ENCODE results near the gene CFAP100. TPM values are rescaled to one million over a fixed set of nuclear protein-coding genes. Genes with fewer than 3 reads are reported as not detected.

Gene CFAP100
- total and polyA plus RNA-seq, 2 donors: 0.11 TPM; not detected in 1

DNA sequence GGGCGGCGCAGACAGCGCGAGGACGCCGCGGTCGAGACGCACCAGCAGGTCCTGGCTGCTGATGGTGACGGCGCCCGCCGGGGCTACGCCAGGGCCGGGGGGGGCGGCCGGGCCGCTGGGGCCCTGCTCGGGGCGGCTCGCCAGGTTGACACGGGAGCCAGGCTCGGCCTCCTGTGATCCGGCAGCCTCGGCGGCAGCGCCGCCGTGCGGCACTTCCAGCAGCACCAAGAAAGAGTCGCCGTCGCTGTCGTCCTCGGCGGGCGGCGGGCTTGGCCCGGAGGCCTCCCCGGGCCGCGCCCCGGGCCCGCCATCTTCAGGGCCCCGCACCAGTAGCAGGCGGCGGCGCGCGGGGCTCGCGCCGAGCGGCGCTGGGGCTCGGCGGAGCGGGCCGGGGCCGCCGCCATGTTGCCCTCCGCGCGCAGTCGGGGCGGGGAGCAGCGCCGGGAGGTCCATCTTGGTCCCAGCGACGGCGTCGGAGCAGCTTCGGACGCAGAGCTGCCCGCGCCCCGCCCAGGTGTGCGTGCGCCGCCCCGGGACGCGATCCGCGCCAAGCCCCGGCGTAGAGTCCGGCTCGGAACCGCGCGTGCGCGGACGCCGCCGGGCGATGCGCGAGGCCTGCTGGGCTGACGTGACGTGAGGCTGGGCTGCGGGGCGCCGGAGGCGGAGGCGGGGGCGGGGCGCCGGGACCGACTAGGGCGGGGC lies 80.9 kb downstream of the CFAP100 start, which contains the start of gene ZXDC:
Gene ZXDC (minus strand): TSS at position 479 of the 702 bp plus-strand sequence. CDS start 26 bp downstream, at position 453.
- H3K4me1 ChIP-seq (ENCODE audit: control insufficient read depth in 2 of 2, insufficient read depth in 2 of 2, low read length in 2 of 2): peaks cover 29 to 38% of the 10 kb centered on the region in 2 donors
- under 1% methylated on average over 112 of the region's 112 CpGs for WGBS

DNA sequence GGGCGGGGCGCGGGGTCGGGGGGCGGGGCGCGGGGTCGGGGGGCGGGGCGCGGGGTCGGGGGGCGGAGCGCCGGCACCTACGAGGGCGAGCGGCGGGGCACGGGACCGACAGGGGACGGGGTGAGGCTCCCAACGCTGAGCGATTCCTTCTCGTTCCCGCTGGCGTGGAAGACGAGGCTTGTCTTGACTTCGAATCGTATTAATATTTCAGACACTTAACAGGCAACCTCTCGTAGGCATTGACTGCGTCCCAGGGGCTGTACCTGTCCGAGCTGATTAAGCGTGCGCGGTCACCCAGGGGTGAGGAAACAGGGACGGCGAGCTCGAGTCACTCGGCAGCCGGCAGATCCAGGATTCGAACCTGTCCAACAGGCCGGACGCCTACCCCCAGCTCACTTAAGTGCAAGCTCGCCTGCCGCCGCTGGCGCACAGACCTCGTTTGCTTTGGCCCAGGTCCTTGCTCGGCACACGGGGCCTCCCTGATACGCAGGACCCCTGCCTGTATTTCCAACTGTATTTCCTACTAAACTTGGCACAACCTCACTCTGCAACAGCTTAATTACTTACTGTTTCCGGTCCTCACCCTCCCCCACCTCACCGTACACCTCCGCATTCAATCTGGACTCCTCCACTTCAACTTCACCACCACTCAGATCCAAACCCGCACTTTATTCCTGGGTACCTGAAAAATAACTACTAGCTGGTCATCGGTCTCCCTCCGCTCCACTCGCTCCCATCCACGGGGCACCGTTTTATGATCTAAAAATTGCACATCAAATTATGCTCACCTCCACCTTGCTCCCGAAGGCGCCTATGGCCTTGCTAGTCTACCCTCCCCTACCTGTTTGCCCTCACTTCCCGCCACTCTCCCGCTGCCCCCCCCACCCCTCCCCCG lies 81.7 kb downstream of the CFAP100 start:
- Histone ChIP-seq H3K4me1 (ENCODE audit: control insufficient read depth in 2 of 2, insufficient read depth in 2 of 2, low read length in 2 of 2) (peaks cover 29 to 38% of the 10 kb centered on the region in 2 donors), H3K27ac (ENCODE audit: low read depth in 1 of 2, low read length in 1 of 2) (peak overlapping the region; percentile 75 to 76), H3K27me3 (ENCODE audit: control insufficient read depth in 2 of 2, insufficient read depth in 1 of 2, low read length in 1 of 2) (no peaks in the 10 kb centered on the region), H3K4me3 (ENCODE audit: low read length in 2 of 2) (peak overlapping the region; percentile 68 to 92), H3K36me3 (ENCODE audit: control insufficient read depth in 2 of 2, insufficient read depth in 2 of 2, low read length in 1 of 2) (peaks cover 12 to 14% of the 10 kb centered on the region in 2 donors), H3K9me3 (ENCODE audit: control insufficient read depth in 2 of 2, insufficient read depth in 1 of 2, low read length in 1 of 2) (peaks cover 0 to 4% of the 10 kb centered on the region in 2 donors)
- 19% methylated on average over 55 of the region's 66 CpGs for WGBS
- peak in 3 of 9 donors; percentile 50 to 72 (median 54) for DNase-seq (ENCODE audit: low read depth in 6 of 9, low spot score in 9 of 9)

More for the DNA sequence above, 80.9 kb downstream of the CFAP100 start, which contains the start of gene ZXDC:
- DNase-seq (ENCODE audit: low read depth in 6 of 9, low spot score in 9 of 9): peak in 8 of 9 donors; percentile 67 to 93 (median 83)
- Histone ChIP-seq H3K27ac (ENCODE audit: low read depth in 1 of 2, low read length in 1 of 2) (peak within 1 kb of the TSS; percentile 75 to 93), H3K27me3 (ENCODE audit: control insufficient read depth in 2 of 2, insufficient read depth in 1 of 2, low read length in 1 of 2) (no peaks in the 10 kb centered on the region), H3K4me3 (ENCODE audit: low read length in 2 of 2) (peak within 1 kb of the TSS; percentile 71 to 92), H3K36me3 (ENCODE audit: control insufficient read depth in 2 of 2, insufficient read depth in 2 of 2, low read length in 1 of 2) (peaks cover 16 to 23% of the 10 kb centered on the region in 2 donors), H3K9me3 (ENCODE audit: control insufficient read depth in 2 of 2, insufficient read depth in 1 of 2, low read length in 1 of 2) (peaks cover 0 to 4% of the 10 kb centered on the region in 2 donors)

DNA sequence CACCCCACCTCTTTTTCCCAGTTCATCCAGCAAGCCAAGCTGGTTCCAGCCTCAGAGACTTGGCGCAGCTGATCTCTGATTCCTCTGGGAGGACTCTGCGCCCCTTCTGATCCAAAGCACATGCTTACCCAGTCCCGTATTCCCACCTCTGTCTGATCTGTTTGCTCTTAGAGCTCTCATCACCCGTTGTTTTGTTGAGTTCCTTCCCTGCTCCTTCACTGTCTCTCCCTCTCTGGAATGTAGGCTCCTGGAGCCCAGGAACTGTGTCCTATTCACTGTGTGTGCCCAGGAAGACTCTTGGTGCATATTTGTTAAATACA lies 82.3 kb downstream of the CFAP100 start:
- H3K27me3 ChIP-seq (ENCODE audit: control insufficient read depth in 2 of 2, insufficient read depth in 1 of 2, low read length in 1 of 2): no peaks in the 10 kb centered on the region
- peaks cover 28 to 35% of the 10 kb centered on the region in 2 donors for H3K4me1 ChIP-seq (ENCODE audit: control insufficient read depth in 2 of 2, insufficient read depth in 2 of 2, low read length in 2 of 2)
- peaks cover 0 to 4% of the 10 kb centered on the region in 2 donors for H3K9me3 ChIP-seq (ENCODE audit: control insufficient read depth in 2 of 2, insufficient read depth in 1 of 2, low read length in 1 of 2)
- H3K4me3 ChIP-seq (ENCODE audit: low read length in 2 of 2): no peak overlapping the region
- no peak overlapping the region for H3K27ac ChIP-seq (ENCODE audit: low read depth in 1 of 2, low read length in 1 of 2)
- H3K36me3 ChIP-seq (ENCODE audit: control insufficient read depth in 2 of 2, insufficient read depth in 2 of 2, low read length in 1 of 2): peaks cover 8 to 10% of the 10 kb centered on the region in 2 donors
- no peak for DNase-seq (ENCODE audit: low read depth in 6 of 9, low spot score in 9 of 9)
- 96% methylated on average over 4 of the region's 4 CpGs for WGBS

DNA sequence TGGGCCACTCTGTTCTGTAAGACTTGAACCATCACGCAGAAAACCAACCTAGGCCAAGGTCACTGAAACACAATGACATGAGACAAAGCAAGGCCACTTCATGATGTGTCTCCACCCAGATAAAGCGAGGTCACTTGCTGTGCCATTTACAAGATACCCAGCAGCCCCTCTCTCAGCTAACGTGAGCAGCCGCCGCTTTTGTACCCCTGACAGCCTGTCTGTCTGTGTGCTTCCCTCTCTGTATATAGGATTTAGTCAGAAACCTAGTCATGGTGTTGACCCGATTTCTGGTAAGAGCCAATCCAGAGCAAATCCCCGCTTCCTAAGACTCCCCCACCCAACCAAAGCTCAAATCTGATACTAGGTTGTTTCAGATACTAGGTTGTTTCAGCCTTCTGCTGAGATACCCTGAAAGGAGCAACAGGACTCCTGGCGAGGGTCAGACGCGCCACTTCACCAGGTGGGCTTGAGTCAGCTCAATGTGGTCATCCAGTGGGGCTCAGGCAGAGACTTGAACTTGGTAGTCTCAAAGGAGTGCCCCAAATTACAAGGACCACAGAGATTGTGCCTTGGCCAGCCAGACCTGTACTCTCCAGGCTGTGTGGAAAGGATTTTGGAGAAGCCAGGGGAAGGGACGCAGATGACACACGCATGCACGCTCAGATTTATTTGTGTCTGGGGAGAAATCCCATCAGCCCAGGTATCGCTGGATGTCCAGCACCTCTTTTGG lies 84.0 kb downstream of the CFAP100 start:
- no peaks in the 10 kb centered on the region for H3K36me3 ChIP-seq (ENCODE audit: control insufficient read depth in 2 of 2, insufficient read depth in 2 of 2, low read length in 1 of 2)
- no peak overlapping the region for H3K4me3 ChIP-seq (ENCODE audit: low read length in 2 of 2)
- peaks cover 11 to 18% of the 10 kb centered on the region in 2 donors for H3K4me1 ChIP-seq (ENCODE audit: control insufficient read depth in 2 of 2, insufficient read depth in 2 of 2, low read length in 2 of 2)
- peaks cover 0 to 4% of the 10 kb centered on the region in 2 donors for H3K9me3 ChIP-seq (ENCODE audit: control insufficient read depth in 2 of 2, insufficient read depth in 1 of 2, low read length in 1 of 2)
- no peaks in the 10 kb centered on the region for H3K27me3 ChIP-seq (ENCODE audit: control insufficient read depth in 2 of 2, insufficient read depth in 1 of 2, low read length in 1 of 2)
- H3K27ac ChIP-seq (ENCODE audit: low read depth in 1 of 2, low read length in 1 of 2): no peak overlapping the region
- WGBS: 98% methylated on average over 14 of the region's 14 CpGs
- DNase-seq (ENCODE audit: low read depth in 6 of 9, low spot score in 9 of 9): no peak

DNA sequence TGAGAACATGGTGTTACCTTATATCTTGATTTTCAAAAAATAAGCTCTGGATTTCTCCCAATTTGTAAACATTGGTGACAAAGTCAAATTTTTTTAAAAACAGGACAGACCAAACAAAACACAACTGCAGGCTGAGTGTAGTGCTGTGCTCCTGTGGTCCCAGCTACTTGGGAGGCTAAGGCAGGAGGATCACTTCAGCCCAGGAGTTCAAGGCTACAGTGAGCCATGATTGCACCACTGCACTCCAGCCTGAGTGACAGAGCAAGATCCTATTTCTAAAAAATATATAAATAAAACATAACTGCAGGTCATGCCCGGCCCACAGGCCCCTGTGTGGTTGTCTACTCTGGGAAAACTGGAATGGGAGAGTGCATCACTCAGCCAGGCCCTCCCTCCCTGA lies 84.9 kb downstream of the CFAP100 start:
- Histone ChIP-seq H3K4me1 (ENCODE audit: control insufficient read depth in 2 of 2, insufficient read depth in 2 of 2, low read length in 2 of 2) (peaks cover 5 to 12% of the 10 kb centered on the region in 2 donors), H3K27ac (ENCODE audit: low read depth in 1 of 2, low read length in 1 of 2) (no peak overlapping the region), H3K27me3 (ENCODE audit: control insufficient read depth in 2 of 2, insufficient read depth in 1 of 2, low read length in 1 of 2) (no peaks in the 10 kb centered on the region), H3K36me3 (ENCODE audit: control insufficient read depth in 2 of 2, insufficient read depth in 2 of 2, low read length in 1 of 2) (no peaks in the 10 kb centered on the region), H3K9me3 (ENCODE audit: control insufficient read depth in 2 of 2, insufficient read depth in 1 of 2, low read length in 1 of 2) (peaks cover 0 to 2% of the 10 kb centered on the region in 2 donors), H3K4me3 (ENCODE audit: low read length in 2 of 2) (no peak overlapping the region)
- 85% methylated on average over 1 of the region's 1 CpG for WGBS
- no peak for DNase-seq (ENCODE audit: low read depth in 6 of 9, low spot score in 9 of 9)

DNA sequence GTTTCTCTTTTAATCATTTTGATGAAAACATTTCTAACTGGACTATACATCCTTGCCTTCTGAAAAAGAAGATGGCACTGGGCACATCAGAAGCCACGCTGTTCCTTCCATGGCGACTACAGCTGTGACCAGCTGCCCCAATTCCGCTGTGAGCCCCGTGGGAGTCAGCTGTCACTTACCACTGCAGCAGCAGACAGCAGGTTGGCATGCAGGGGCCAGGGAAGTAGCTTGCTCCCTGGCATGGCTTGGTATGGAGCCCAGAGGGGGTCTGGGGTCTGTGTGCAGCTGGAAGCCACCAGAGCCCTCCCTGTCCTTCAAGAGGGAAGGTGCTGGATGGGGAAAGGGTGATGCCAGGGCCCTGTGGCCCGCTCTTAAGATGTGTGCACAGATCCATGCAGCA lies 85.5 kb downstream of the CFAP100 start:
- peaks cover 5 to 12% of the 10 kb centered on the region in 2 donors for H3K4me1 ChIP-seq (ENCODE audit: control insufficient read depth in 2 of 2, insufficient read depth in 2 of 2, low read length in 2 of 2)
- no peak overlapping the region for H3K27ac ChIP-seq (ENCODE audit: low read depth in 1 of 2, low read length in 1 of 2)
- no peaks in the 10 kb centered on the region for H3K27me3 ChIP-seq (ENCODE audit: control insufficient read depth in 2 of 2, insufficient read depth in 1 of 2, low read length in 1 of 2)
- H3K4me3 ChIP-seq (ENCODE audit: low read length in 2 of 2): no peak overlapping the region
- WGBS: 85% methylated on average over 5 of the region's 5 CpGs
- no peak for DNase-seq (ENCODE audit: low read depth in 6 of 9, low spot score in 9 of 9)
- no peaks in the 10 kb centered on the region for H3K9me3 ChIP-seq (ENCODE audit: control insufficient read depth in 2 of 2, insufficient read depth in 1 of 2, low read length in 1 of 2)
- H3K36me3 ChIP-seq (ENCODE audit: control insufficient read depth in 2 of 2, insufficient read depth in 2 of 2, low read length in 1 of 2): no peaks in the 10 kb centered on the region

DNA sequence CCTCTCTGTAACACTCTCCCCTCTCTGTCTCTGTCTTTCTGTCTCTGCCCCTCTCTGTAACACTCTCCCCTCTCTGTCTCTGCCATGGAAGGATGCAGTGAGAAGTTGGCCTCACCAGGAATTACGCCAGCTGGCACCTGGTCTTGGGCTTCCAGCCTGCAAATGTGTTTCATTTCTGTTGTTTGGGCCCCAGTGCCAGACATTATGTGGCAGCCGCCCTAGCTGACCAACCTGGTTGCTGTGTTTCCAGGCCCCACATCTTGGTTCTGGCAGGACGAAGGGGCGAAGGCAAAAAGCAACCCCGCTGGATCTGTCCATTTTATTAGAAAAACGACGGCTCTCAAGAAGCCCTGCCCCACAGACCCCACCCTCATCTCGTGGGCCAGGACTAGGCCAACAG lies 86.2 kb downstream of the CFAP100 start:
- peaks cover 5 to 12% of the 10 kb centered on the region in 2 donors for H3K4me1 ChIP-seq (ENCODE audit: control insufficient read depth in 2 of 2, insufficient read depth in 2 of 2, low read length in 2 of 2)
- H3K27ac ChIP-seq (ENCODE audit: low read depth in 1 of 2, low read length in 1 of 2): no peak overlapping the region
- no peaks in the 10 kb centered on the region for H3K27me3 ChIP-seq (ENCODE audit: control insufficient read depth in 2 of 2, insufficient read depth in 1 of 2, low read length in 1 of 2)
- DNase-seq (ENCODE audit: low read depth in 6 of 9, low spot score in 9 of 9): no peak
- 92% methylated on average over 8 of the region's 8 CpGs for WGBS
- H3K36me3 ChIP-seq (ENCODE audit: control insufficient read depth in 2 of 2, insufficient read depth in 2 of 2, low read length in 1 of 2): no peaks in the 10 kb centered on the region
- no peak overlapping the region for H3K4me3 ChIP-seq (ENCODE audit: low read length in 2 of 2)
- no peaks in the 10 kb centered on the region for H3K9me3 ChIP-seq (ENCODE audit: control insufficient read depth in 2 of 2, insufficient read depth in 1 of 2, low read length in 1 of 2)

DNA sequence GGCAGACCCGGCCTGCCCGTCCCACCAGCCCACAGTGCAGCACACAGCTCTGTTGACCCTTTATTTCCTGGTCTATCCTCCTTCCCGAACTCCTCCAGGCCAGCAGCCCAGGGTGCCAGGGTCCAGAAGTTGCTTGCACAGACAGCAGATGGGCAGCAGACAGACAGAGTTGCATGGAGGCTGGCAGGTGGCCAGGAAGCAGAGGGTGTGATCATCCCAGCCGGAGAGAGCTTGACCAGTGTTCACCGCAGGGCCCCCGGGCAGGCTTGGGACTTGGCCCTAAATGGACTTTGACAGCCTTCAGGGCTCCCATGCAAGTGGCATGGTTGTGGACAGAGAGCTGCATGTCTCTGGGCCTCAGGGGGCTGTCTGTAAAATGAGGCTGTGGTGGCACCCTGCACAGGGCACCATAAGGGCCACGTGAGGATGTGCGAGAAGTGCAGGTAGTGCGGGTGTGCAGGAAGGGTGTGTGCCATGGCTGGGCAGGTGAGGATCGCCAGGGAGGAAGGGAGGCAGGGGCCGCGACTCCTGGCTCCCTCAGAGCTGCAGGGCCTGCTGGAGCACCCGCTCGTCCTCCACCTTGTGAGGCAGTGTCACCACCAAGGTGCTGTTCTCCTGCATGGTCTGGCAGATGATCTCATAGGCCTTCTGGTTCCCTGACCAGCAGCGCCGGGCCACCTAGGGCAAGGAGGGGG lies 87.2 kb downstream of the CFAP100 start:
- no peak for DNase-seq (ENCODE audit: low read depth in 6 of 9, low spot score in 9 of 9)
- peaks cover 0 to 10% of the 10 kb centered on the region in 2 donors for H3K4me1 ChIP-seq (ENCODE audit: control insufficient read depth in 2 of 2, insufficient read depth in 2 of 2, low read length in 2 of 2)
- H3K4me3 ChIP-seq (ENCODE audit: low read length in 2 of 2): no peak overlapping the region
- H3K36me3 ChIP-seq (ENCODE audit: control insufficient read depth in 2 of 2, insufficient read depth in 2 of 2, low read length in 1 of 2): no peaks in the 10 kb centered on the region
- H3K27me3 ChIP-seq (ENCODE audit: control insufficient read depth in 2 of 2, insufficient read depth in 1 of 2, low read length in 1 of 2): no peaks in the 10 kb centered on the region
- H3K27ac ChIP-seq (ENCODE audit: low read depth in 1 of 2, low read length in 1 of 2): no peak overlapping the region
- no peaks in the 10 kb centered on the region for H3K9me3 ChIP-seq (ENCODE audit: control insufficient read depth in 2 of 2, insufficient read depth in 1 of 2, low read length in 1 of 2)
- WGBS: 95% methylated on average over 16 of the region's 16 CpGs

All from thymus (tissue), 11 donors.